C4-2B (cell line): ENCODE data around the gene KEAP1.

Experiments
- H3K27ac ChIP-seq: fragments of 450-650 bp; 2 replicates; pipeline ENCODE4 v1.5.1; 2017
- ZFX ChIP-seq: fragments of 450-650 bp; IDR thresholded peaks from 2 replicates; pipeline ENCODE4 v1.6.1; 2017
- TF ChIP-seq, protein P1 (sequence below): fragments of 450-650 bp; conservative IDR thresholded peaks from 2 replicates; pipeline ENCODE4 v1.5.1; 2017; ENCODE audit warnings: mild to moderate bottlenecking

The KEAP1 gene

GRCh38 chr19:10521461-10522171, 18.5 kb upstream of the KEAP1 start:
- H3K27ac ChIP-seq: no peak overlapping the region
- TF ChIP-seq ZFX: no peak
- TF ChIP-seq, protein P1, sequence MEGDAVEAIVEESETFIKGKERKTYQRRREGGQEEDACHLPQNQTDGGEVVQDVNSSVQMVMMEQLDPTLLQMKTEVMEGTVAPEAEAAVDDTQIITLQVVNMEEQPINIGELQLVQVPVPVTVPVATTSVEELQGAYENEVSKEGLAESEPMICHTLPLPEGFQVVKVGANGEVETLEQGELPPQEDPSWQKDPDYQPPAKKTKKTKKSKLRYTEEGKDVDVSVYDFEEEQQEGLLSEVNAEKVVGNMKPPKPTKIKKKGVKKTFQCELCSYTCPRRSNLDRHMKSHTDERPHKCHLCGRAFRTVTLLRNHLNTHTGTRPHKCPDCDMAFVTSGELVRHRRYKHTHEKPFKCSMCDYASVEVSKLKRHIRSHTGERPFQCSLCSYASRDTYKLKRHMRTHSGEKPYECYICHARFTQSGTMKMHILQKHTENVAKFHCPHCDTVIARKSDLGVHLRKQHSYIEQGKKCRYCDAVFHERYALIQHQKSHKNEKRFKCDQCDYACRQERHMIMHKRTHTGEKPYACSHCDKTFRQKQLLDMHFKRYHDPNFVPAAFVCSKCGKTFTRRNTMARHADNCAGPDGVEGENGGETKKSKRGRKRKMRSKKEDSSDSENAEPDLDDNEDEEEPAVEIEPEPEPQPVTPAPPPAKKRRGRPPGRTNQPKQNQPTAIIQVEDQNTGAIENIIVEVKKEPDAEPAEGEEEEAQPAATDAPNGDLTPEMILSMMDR: no peak

GRCh38 chr19:10520652-10521318, 17.6 kb upstream of the KEAP1 start:
- TF ChIP-seq ZFX: no peak
- TF ChIP-seq, protein P1: no peak
- H3K27ac ChIP-seq: no peak overlapping the region

DNA sequence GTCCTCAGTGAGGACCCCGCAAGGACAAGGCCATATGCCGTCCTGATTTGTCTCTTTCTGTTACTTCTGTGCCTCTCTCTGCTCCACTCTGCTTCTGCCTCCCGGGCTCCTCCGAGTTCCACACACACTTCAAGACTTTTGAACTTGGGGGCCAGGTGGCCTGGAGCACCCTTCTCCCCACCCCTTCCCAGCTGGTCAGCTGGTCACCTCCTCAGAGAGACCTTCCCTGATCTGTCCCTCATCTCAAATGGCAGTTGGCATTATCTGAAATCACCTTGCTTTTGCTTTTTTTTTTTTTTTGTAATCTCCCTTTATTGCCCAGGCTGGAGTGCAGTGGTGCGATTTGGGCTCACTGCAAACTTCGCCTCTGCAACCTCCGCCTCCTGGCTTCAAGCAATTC, 16.3 kb upstream of the KEAP1 start:
- no peak for TF ChIP-seq ZFX
- TF ChIP-seq, protein P1: no peak
- no peak overlapping the region for H3K27ac ChIP-seq

- no peak overlapping the region for H3K27ac ChIP-seq
- TF ChIP-seq, protein P1: no peak
- TF ChIP-seq ZFX: no peak
These were observed 15.5 kb upstream of the KEAP1 start for GRCh38 chr19:10518444-10519361.

GRCh38 chr19:10517760-10518443, 14.7 kb upstream of the KEAP1 start:
- no peak for TF ChIP-seq ZFX
- TF ChIP-seq, protein P1: no peak
- H3K27ac ChIP-seq: no peak overlapping the region

DNA sequence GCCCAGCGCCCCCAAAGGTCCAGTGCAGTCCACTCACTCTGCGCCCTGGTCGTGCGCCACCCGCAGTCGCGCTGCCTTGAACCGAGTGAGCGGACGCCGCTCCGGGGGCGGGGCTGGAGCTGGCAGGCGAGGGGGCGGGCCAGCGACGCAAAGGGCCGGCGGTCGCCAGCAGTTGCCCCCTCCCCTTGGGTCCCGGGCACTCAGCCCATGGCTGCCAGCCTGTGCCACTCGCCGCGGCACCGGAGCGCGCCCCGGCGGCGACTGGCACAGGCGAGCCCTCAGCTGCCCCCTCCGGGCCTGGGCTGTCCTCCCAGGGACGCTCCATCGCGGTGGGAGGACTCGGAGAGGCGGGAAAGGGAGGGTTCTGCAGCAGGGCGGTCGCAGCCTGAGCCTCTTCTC, 14.2 kb upstream of the KEAP1 start, which contains the start of gene S1PR5:
Gene S1PR5 (minus strand): TSS at position 87 of the 399 bp plus-strand sequence. CDS start 2,436 bp downstream, outside the sequence.
- no peak for TF ChIP-seq ZFX
- TF ChIP-seq, protein P1: no peak
- no peak within 1 kb of the TSS for H3K27ac ChIP-seq
